GM12892 (cell line): Measurements from ENCODE around the gene DIP2B.
"Not testable (repeated sequence)": the region's sequence is repeated elsewhere in the genome, so short reads cannot be mapped to it uniquely, and the experiment has no call there.

Source experiments
- DNase-seq: peaks from one replicate; pipeline ENCODE4 v3.0.0; 2011; ENCODE audit not compliant: insufficient read length
- FAIRE-seq: peaks from 2 replicates; lab custom pipeline; 2011; peaks lifted over from hg19 to GRCh38; lab: Jason Lieb, UNC
- POLR2A ChIP-seq: IDR thresholded peaks from 2 replicates; pipeline ENCODE4 v1.6.1; 2011; ENCODE audit warnings: low read depth, low read length, control low read depth
- POLR2AphosphoS5 ChIP-seq: IDR thresholded peaks from 2 replicates; pipeline ENCODE4 v1.6.1; 2011; ENCODE audit warnings: low read depth, low read length, control low read depth
- TAF1 ChIP-seq: IDR thresholded peaks from 2 replicates; pipeline ENCODE4 v1.6.1; 2011; ENCODE audit warnings: low read depth, mild to moderate bottlenecking, control low read depth, low read length, borderline replicate concordance

DIP2B gene

GRCh38 chr12:50545213-50545612, 40.4 kb downstream of the DIP2B start:
- TF ChIP-seq TAF1 = no peak
- TF ChIP-seq POLR2A = no peak
- TF ChIP-seq POLR2AphosphoS5 = no peak
- DNase-seq (no peak), FAIRE-seq (no peak)

DNA sequence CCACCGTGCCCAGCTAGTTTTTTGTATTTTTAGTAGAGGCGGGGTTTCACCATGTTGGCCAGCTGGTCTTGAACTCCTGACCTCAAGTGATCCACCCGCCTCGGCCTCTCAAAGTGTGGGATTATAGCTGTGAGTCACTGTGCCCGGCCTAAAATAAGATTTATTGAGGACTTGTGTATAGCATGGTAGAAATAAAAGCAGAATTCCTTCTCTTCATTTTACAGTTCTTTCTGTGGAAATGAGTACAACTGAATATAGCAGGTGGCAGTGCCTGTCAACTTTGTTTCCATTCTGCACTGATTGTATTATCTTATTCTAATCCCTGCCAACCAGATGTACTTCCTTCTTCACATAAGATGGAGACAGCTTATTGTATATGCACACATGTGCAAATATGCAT, 41.0 kb downstream of the DIP2B start:
- FAIRE-seq (no peak), DNase-seq (no peak)
- TF ChIP-seq TAF1 = no peak
- TF ChIP-seq POLR2AphosphoS5 = no peak
- TF ChIP-seq POLR2A = no peak

DNA sequence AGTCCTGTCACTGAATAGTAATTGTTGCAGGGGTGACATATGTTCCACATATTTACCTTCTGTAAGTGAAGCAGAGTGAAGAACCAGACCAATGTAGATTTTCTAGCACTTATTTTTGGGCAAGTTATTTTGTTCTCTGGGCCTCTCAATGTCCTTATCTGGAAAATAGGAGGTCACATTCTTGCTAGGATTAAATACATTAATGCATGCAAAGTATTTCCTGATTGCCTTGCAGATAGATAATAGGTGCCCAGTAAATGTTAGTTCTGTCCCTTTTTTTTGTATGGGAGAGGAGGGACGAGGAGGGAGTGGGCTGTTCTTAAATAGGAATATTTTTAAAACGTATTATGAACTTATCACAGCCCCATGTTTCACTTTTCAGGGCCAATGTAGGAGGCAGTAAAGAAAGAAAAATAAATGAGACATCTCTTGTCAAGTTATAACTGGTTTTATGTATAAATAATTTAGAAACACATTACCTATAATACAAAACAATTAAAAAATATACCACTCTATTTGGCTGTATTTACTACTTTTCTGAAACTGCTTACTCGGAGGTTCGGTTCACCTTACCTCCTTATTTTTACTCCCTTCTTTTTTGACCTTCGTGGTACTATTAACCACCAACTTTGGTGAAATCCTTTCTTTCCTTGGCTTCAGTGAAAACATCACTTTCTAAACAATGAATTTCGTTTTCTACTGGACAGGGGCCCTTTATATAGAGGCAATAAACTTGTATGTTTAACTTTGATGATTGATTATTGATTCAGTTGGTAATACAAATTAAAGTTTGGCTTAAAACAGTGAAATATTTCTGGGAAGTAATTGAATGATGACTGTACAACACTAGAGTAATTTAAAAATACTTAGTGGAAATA, 41.9 kb downstream of the DIP2B start:
- TF ChIP-seq POLR2AphosphoS5 = no peak
- TF ChIP-seq TAF1 = no peak
- TF ChIP-seq POLR2A = no peak
- FAIRE-seq (no peak), DNase-seq (no peak)

GRCh38 chr12:50547742-50548141, 43.0 kb downstream of the DIP2B start:
- DNase-seq (no peak), FAIRE-seq (no peak)
- no peak for TF ChIP-seq TAF1
- no peak for TF ChIP-seq POLR2A
- no peak for TF ChIP-seq POLR2AphosphoS5

GRCh38 chr12:50549885-50550284, 45.1 kb downstream of the DIP2B start:
- TF ChIP-seq POLR2AphosphoS5 (no peak), TAF1 (no peak), POLR2A (no peak)
- DNase-seq (no peak), FAIRE-seq (no peak)

- FAIRE-seq (no peak), DNase-seq (no peak)
- TF ChIP-seq POLR2AphosphoS5 (no peak), TAF1 (no peak), POLR2A (no peak)
Measured at GRCh38 chr12:50550530-50551223, 45.9 kb downstream of the DIP2B start.

DNA sequence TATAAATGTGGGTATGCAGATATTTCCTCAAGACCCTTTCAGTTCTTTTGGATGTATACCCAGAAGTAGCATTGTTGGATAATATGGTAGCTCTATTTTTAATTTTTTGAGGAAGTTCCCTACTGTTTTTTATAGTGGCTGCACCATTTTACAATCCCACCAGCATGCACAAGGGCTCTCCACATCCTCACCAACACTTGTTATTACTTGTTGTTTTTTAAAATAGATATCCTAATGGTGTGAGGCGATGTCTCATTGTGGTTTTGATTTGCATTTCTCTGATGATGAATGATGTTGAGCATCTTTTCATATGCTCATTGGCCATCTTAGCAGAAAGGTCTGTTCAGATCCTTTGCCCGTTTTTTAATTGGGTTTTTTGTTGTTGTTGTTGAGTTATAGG, 47.1 kb downstream of the DIP2B start:
- FAIRE-seq (no peak), DNase-seq (no peak)
- TF ChIP-seq TAF1 (no peak), POLR2A (no peak), POLR2AphosphoS5 (no peak)

DNA sequence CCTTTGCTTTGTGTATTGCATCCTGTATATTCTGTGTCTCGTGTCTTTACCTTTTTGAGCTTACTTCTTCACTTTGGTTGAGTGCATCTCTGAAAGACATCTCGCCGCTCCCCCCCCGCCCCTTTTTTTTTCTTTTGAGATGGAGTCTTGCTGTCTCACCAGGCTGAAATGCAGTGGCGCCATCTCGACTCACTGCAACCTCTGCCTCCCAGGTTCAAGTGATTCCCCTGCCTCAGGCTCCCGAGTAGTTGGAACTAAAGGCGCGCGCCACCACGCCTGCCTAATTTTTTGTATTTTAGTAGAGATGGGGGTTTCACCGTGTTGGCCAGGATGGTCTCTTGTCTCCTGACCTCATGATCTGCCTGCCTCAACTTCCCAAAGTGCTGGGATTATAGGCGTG, 49.9 kb downstream of the DIP2B start:
- DNase-seq = no peak
- no peak for FAIRE-seq

DNA sequence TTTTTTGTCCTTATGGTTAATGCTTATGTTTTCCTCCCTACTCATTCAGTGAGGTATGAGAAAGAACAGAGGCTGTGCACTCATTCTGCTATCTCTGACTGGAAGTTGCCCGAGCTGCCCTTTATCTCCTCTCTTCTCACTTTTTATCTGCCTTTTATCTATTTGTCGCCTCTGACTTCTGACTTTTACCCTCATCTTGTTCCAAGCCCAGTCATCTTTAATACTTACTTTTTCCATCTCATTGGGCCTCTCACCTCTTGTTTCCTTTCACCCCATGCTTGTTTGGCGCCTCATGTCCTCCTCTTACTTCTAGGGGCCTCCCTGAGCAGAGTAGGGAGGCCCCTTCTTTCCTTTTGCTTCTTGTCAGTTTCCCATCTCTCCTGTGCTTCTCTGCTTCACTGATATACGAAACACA, 50.7 kb downstream of the DIP2B start:
- FAIRE-seq = no peak
- DNase-seq = no peak
- TF ChIP-seq POLR2AphosphoS5 = no peak
- TF ChIP-seq POLR2A = no peak
- no peak for TF ChIP-seq TAF1

More for the DNA sequence above, 49.9 kb downstream of the DIP2B start:
- TF ChIP-seq POLR2A = no peak
- no peak for TF ChIP-seq TAF1
- TF ChIP-seq POLR2AphosphoS5 = no peak

GRCh38 chr12:50556273-50556672, 51.5 kb downstream of the DIP2B start:
- DNase-seq (no peak), FAIRE-seq (no peak)
- TF ChIP-seq POLR2A (no peak), TAF1 (no peak)

- FAIRE-seq, DNase-seq: not testable (repeated sequence)
Measured at GRCh38 chr12:50556796-50557195, 52.0 kb downstream of the DIP2B start.

GRCh38 chr12:50557421-50557820, 52.6 kb downstream of the DIP2B start:
- TF ChIP-seq TAF1 (no peak), POLR2AphosphoS5 (no peak)
- no peak for FAIRE-seq
- DNase-seq = no peak

- no peak for DNase-seq
- no peak for TF ChIP-seq POLR2AphosphoS5
- no peak for TF ChIP-seq POLR2A
- TF ChIP-seq TAF1 = no peak
- FAIRE-seq = no peak
Measured at GRCh38 chr12:50558970-50559369, 54.2 kb downstream of the DIP2B start.
